ENCODE data around the gene HADHB.

HADHB gene

DNA sequence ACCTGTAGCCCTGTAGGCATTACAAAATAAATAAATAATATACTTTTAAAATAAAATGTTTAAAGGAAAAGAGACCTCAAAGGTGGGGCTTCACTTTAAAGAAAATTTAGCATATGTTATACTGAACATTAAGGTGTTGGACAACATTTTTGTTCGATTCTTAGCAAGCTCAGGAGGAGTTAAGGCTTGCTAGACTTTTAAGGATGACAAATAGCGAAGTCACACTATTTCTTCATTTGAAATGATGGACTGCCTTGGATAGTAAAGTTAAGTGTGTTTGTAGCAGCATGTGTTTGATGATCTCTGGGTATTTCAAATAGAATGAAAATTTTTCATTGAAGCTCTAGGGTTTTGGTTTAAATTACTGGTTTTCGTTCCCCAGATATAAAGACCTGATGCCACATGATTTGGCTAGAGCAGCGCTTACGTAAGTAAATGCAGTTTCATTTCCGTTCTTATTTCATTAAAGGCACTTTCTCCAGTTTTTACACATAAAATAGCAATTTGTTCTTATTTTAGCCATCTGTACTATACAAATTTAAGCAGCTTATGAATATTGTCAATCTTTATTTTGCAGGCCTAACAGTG, 24.9 kb downstream of the HADHB start:
- Histone ChIP-seq H3K4me3 (ENCODE audit: severe bottlenecking) (no peak overlapping the region), H3K36me3 (ENCODE audit: low read depth) (peaks cover 16% of the 10 kb centered on the region), H3K9me3 (ENCODE audit: severe bottlenecking) (no peaks in the 10 kb centered on the region), H3K27me3 (ENCODE audit: insufficient read depth, poor library complexity, severe bottlenecking) (no peaks in the 10 kb centered on the region), H3K27ac (ENCODE audit: poor library complexity, severe bottlenecking) (peak overlapping the region; percentile 75), H3K4me1 (ENCODE audit: insufficient read depth, poor library complexity, severe bottlenecking) (peaks cover 42% of the 10 kb centered on the region)
- TF ChIP-seq, protein P1, sequence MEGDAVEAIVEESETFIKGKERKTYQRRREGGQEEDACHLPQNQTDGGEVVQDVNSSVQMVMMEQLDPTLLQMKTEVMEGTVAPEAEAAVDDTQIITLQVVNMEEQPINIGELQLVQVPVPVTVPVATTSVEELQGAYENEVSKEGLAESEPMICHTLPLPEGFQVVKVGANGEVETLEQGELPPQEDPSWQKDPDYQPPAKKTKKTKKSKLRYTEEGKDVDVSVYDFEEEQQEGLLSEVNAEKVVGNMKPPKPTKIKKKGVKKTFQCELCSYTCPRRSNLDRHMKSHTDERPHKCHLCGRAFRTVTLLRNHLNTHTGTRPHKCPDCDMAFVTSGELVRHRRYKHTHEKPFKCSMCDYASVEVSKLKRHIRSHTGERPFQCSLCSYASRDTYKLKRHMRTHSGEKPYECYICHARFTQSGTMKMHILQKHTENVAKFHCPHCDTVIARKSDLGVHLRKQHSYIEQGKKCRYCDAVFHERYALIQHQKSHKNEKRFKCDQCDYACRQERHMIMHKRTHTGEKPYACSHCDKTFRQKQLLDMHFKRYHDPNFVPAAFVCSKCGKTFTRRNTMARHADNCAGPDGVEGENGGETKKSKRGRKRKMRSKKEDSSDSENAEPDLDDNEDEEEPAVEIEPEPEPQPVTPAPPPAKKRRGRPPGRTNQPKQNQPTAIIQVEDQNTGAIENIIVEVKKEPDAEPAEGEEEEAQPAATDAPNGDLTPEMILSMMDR (IDR thresholded peaks at IDR 0.05; ENCODE audit: poor library complexity, severe bottlenecking) = no peak
- ATAC-seq (ENCODE audit: low read depth) (peak; percentile 61), DNase-seq (ENCODE audit: low spot score) (no peak)

- DNase-seq (ENCODE audit: low spot score) (no peak), ATAC-seq (ENCODE audit: low read depth) (no peak)
- H3K27ac ChIP-seq (ENCODE audit: poor library complexity, severe bottlenecking) = peak overlapping the region; percentile 75
- H3K9me3 ChIP-seq (ENCODE audit: severe bottlenecking) = no peaks in the 10 kb centered on the region
- peaks cover 21% of the 10 kb centered on the region for H3K36me3 ChIP-seq (ENCODE audit: low read depth)
- TF ChIP-seq, protein P1 (IDR thresholded peaks at IDR 0.05; ENCODE audit: poor library complexity, severe bottlenecking) = no peak
- no peak overlapping the region for H3K4me3 ChIP-seq (ENCODE audit: severe bottlenecking)
- H3K4me1 ChIP-seq (ENCODE audit: insufficient read depth, poor library complexity, severe bottlenecking) = peaks cover 49% of the 10 kb centered on the region
- no peaks in the 10 kb centered on the region for H3K27me3 ChIP-seq (ENCODE audit: insufficient read depth, poor library complexity, severe bottlenecking)
Measured at GRCh38 chr2:26270373-26270772, 25.6 kb downstream of the HADHB start.

- Histone ChIP-seq H3K4me1 (ENCODE audit: insufficient read depth, poor library complexity, severe bottlenecking) (peaks cover 44% of the 10 kb centered on the region), H3K27me3 (ENCODE audit: insufficient read depth, poor library complexity, severe bottlenecking) (no peaks in the 10 kb centered on the region), H3K36me3 (ENCODE audit: low read depth) (peaks cover 47% of the 10 kb centered on the region), H3K9me3 (ENCODE audit: severe bottlenecking) (no peaks in the 10 kb centered on the region), H3K27ac (ENCODE audit: poor library complexity, severe bottlenecking) (peak overlapping the region; percentile 93), H3K4me3 (ENCODE audit: severe bottlenecking) (no peak overlapping the region)
- TF ChIP-seq, protein P1 (IDR thresholded peaks at IDR 0.05; ENCODE audit: poor library complexity, severe bottlenecking) = no peak
- ATAC-seq (ENCODE audit: low read depth) = no peak
- no peak for DNase-seq (ENCODE audit: low spot score)
Measured at GRCh38 chr2:26273501-26273900, 28.8 kb downstream of the HADHB start.

DNA sequence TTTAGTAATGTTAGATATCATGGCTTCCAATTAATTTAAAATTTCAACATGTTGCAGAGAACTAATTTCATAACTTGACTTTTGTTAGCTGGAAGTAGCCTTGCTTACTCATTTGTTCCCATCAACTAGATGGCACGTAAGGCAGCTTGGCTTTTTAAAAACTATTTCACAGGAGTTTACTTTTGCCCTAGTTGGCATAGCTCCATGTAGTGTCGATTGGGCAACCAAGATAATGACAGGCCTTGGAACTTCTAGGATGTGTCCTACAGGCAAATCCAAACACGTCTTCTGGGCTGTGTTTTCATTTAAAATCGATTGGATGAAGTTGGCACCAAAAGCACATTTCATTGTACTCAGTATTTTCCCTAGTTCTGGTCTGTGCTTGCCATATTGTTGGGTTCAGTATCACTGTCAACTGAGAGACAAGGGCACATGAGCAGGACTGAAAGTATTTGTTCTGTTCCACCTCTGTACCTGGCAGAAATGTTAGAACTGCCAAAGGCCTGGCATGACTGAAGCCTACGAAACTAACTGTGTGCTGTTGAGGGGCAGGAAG, 29.4 kb downstream of the HADHB start:
- Histone ChIP-seq H3K4me1 (ENCODE audit: insufficient read depth, poor library complexity, severe bottlenecking) (peaks cover 38% of the 10 kb centered on the region), H3K4me3 (ENCODE audit: severe bottlenecking) (no peak overlapping the region), H3K27ac (ENCODE audit: poor library complexity, severe bottlenecking) (peak overlapping the region; percentile 93), H3K9me3 (ENCODE audit: severe bottlenecking) (no peaks in the 10 kb centered on the region), H3K36me3 (ENCODE audit: low read depth) (peaks cover 53% of the 10 kb centered on the region), H3K27me3 (ENCODE audit: insufficient read depth, poor library complexity, severe bottlenecking) (no peaks in the 10 kb centered on the region)
- TF ChIP-seq, protein P1 (IDR thresholded peaks at IDR 0.05; ENCODE audit: poor library complexity, severe bottlenecking) = no peak
- ATAC-seq (ENCODE audit: low read depth) (peak; percentile 93), DNase-seq (ENCODE audit: low spot score) (peak; percentile 73)
